Measurements from ENCODE around the gene IL36RN.

IL36RN gene

GRCh38 chr2:113057117-113057516, 1.9 kb upstream of the IL36RN start:
- no peak overlapping the region for H3K4me3 ChIP-seq
- peaks cover 0 to 6% of the 10 kb centered on the region in 2 donors for H3K27me3 ChIP-seq
- no peak overlapping the region for H3K27ac ChIP-seq
- intact Hi-C loops (cut with DNase I; ENCODE audit: low total_unique reads), result no loop called here
- H3K4me1 ChIP-seq, result no peaks in the 10 kb centered on the region
- DNase-seq, result no peak
- no peak for TF ChIP-seq CTCF (IDR thresholded peaks at IDR 0.05)
- no peaks in the 10 kb centered on the region for H3K36me3 ChIP-seq
- peaks cover 0 to 13% (median 0%) of the 10 kb centered on the region in 3 donors for H3K9me3 ChIP-seq

- H3K4me3 ChIP-seq, result no peak overlapping the region
- H3K36me3 ChIP-seq, result no peaks in the 10 kb centered on the region
- intact Hi-C loops (cut with DNase I; ENCODE audit: low total_unique reads), result no loop called here
- no peaks in the 10 kb centered on the region for H3K4me1 ChIP-seq
- peaks cover 0 to 12% of the 10 kb centered on the region in 2 donors for H3K27me3 ChIP-seq
- no peak overlapping the region for H3K27ac ChIP-seq
- TF ChIP-seq CTCF (IDR thresholded peaks at IDR 0.05), result no peak
- DNase-seq, result no peak
- peaks cover 0 to 13% (median 0%) of the 10 kb centered on the region in 3 donors for H3K9me3 ChIP-seq
Observed at GRCh38 chr2:113058411-113058994, 495 bp upstream of the IL36RN start.

GRCh38 chr2:113060396-113060795, 1.4 kb downstream of the IL36RN start:
- Histone ChIP-seq H3K4me1 (no peaks in the 10 kb centered on the region), H3K27ac (no peak overlapping the region), H3K36me3 (no peaks in the 10 kb centered on the region), H3K4me3 (no peak overlapping the region), H3K27me3 (peaks cover 0 to 12% of the 10 kb centered on the region in 2 donors), H3K9me3 (peaks cover 0 to 7% (median 0%) of the 10 kb centered on the region in 3 donors)
- no peak for TF ChIP-seq CTCF (IDR thresholded peaks at IDR 0.05)
- intact Hi-C loops (cut with DNase I; ENCODE audit: low total_unique reads), result no loop called here
- no peak for DNase-seq

- intact Hi-C loops (cut with DNase I; ENCODE audit: low total_unique reads), result no loop called here
- Histone ChIP-seq H3K4me1 (no peaks in the 10 kb centered on the region), H3K4me3 (no peak overlapping the region), H3K27ac (no peak overlapping the region), H3K36me3 (no peaks in the 10 kb centered on the region), H3K27me3 (peaks cover 0 to 12% of the 10 kb centered on the region in 2 donors), H3K9me3 (peaks cover 0 to 6% (median 0%) of the 10 kb centered on the region in 3 donors)
- no peak for TF ChIP-seq CTCF (IDR thresholded peaks at IDR 0.05)
- no peak for DNase-seq
Observed at GRCh38 chr2:113060796-113061195, 1.8 kb downstream of the IL36RN start.

GRCh38 chr2:113061241-113061640, 2.2 kb downstream of the IL36RN start:
- H3K4me3 ChIP-seq, result no peak overlapping the region
- no peaks in the 10 kb centered on the region for H3K36me3 ChIP-seq
- H3K4me1 ChIP-seq, result no peaks in the 10 kb centered on the region
- H3K9me3 ChIP-seq, result peaks cover 0 to 1% (median 0%) of the 10 kb centered on the region in 3 donors
- no peak for DNase-seq
- intact Hi-C loops (cut with DNase I; ENCODE audit: low total_unique reads), result no loop called here
- TF ChIP-seq CTCF (IDR thresholded peaks at IDR 0.05), result no peak
- peaks cover 0 to 12% of the 10 kb centered on the region in 2 donors for H3K27me3 ChIP-seq
- H3K27ac ChIP-seq, result no peak overlapping the region
